HG02852 (cell line): Measurements from ENCODE around the gene CCM2.
"Not testable (repeated sequence)": the region's sequence is repeated elsewhere in the genome, so short reads cannot be mapped to it uniquely, and the experiment has no call there.

Experiments used
- ATAC-seq: cut with Tn5 transposase; IDR thresholded peaks from one replicate; pipeline ENCODE4 v1.9.1; 2021; ENCODE audit warnings: mild to moderate bottlenecking, moderate library complexity; ENCODE audit not compliant: unreplicated experiment

CCM2 gene

GRCh38 chr7:45098983-45099839, 99.2 kb downstream of the CCM2 start:
- ATAC-seq = no peak

GRCh38 chr7:45099891-45100760, 100.1 kb downstream of the CCM2 start:
- no peak for ATAC-seq

GRCh38 chr7:45100761-45101480, 100.9 kb downstream of the CCM2 start:
- no peak for ATAC-seq

GRCh38 chr7:45101748-45102147, 101.7 kb downstream of the CCM2 start:
- ATAC-seq = no peak

DNA sequence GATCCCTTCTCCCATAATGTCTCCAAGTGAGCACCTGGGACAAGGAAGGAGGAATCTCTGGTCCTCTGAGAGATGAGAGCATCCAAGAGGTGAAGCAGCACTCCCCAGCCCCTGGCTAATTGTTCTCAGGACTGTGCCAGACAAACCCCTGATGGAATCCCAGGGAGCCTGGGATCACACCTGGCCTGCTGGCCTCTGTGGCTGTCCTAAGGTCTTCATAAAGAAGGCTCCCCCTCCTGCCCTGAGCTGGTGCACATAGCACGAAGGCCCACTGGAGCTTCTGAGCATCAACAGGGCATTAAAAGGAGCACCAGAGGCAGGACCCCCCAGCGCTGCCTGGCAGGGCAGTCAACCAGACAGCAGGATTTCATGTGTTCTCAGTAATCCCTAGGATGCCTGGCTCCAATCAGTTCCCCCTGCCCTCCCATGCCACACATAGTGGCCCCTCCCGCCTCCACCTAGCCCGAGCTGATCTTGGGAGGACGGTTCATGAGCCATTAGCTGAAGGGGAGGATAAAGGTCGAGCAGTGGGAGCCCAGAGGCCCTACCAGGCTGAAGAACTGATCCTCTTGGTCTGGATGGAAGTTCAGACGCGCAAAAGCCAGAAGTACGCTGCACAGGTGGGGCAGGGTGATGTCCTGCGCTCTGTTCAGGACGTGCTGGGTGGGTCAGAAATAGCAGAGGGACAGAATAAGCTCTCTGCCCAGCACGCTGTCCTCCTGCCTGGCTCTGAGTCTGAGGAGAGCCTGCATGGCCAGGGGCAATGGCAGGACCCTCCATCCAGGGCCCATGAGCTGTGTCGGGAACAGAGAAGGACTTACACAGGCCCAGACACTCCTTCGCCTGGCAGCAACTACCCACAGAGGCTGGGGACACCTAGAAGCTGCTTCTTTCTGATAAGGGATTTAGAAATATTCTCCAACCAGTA, 103.0 kb downstream of the CCM2 start:
- no peak for ATAC-seq

GRCh38 chr7:45103958-45104843, 104.2 kb downstream of the CCM2 start:
- no peak for ATAC-seq

GRCh38 chr7:45104844-45105587, 105.0 kb downstream of the CCM2 start:
- no peak for ATAC-seq

GRCh38 chr7:45105588-45106188, 105.7 kb downstream of the CCM2 start:
- ATAC-seq = no peak

GRCh38 chr7:45106820-45107219, 106.8 kb downstream of the CCM2 start:
- no peak for ATAC-seq

DNA sequence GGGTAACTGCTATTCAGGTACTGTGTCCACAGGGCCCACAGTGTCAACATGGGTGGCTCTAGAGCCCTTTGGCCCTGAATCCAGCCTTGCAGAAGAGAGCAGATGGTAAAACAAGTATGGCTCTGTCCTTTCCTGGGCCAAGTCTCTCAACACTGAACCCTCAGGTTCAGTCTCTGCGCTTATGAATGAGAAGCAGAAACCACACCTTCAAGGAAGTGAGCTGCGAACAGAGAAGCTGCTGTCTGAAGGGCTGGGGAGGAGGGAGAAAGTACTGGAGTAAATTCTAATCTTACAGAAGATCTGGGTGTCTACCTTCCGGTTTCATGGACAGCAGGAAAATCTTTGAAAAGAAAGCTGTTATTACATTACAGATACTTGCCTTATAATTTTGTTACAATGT, 107.4 kb downstream of the CCM2 start:
- no peak for ATAC-seq

DNA sequence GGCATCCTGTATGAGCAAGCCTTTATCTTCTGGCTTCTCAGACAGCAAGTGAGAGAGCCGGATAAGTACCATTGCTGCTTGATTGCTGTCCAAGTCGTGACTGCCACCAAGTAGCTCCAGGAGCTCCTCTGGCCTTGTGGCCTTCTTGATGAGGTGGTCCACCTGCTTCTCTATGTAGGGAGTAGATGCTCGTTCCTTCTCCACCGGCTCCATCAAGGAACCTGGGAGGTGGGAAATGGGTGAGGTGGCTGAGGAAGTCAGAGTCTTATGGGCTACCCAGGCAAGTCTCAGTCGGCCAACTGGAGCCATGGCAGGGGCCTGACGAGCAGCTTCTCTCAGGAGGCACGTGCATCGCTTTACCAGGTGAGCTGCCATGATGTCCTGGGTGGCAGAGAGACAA, 108.9 kb downstream of the CCM2 start:
- ATAC-seq = no peak

DNA sequence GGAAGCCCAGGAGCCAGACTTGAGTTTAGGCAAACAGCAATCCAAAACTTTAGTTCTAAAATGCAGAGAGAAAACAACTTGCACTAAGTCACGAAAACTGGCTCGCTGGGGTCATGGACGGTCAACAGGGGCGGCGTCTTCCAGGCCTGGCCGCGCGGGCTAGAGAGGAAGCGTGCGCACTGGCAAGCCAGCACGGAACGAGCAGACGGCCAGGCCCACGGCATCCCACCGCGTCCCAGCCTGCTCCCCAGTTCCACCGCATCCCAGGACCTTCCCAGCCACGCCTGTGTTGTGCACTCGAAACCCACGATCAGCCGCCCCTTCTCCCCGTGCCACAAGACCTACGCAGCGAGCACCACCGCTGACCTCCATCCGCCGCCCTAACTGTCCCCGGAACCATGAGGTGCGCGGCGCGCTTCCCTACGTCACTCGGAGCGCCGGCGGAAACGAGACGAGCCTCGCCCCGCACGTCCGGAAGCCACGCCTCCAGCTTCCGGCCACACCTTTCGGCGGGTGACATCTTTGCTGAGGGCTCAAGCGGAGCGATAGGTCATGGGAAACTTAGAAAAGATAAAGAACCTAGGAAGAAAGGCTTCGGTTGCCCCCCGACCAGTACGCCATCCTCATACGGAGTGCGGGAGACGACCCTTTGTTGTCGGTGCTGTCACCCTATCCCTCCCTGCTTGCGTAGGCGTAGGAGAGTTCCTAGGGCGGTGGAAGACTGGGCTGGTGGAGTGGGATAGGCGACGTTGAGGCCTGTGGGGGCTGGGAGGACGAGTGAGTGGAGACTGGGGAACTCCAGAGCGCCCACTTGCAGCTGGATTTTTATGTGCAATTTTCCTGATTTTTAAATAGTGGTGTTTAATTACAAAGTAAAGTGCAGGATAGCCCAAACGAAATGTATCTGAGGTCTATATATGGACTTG, 111.6 kb downstream of the CCM2 start, which contains the start of gene TBRG4:
Gene TBRG4 (minus strand): TSS at position 400 of the 926 bp plus-strand sequence. CDS start 2,460 bp downstream, outside the sequence.
- peak; percentile 95 for ATAC-seq

- ATAC-seq = no peak
These were observed 112.6 kb downstream of the CCM2 start for GRCh38 chr7:45112648-45113047.

DNA sequence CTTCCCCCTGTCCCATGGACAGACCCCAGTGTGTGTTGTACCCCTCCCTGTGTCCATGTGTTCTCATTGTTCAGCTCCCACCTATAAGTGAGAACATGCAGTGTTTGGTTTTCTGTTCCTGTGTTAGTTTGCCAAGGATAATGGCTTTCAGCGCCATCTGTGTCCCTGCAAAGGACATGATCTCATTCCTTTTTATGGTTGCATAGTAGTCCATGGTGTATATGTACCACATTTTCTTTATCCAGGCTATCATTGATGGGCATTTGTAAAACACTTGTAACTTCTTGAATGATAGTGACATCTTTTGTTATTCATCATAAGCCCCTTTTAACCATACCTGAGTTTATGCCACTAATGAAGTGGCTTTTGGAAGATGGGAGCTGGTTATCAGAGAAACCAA, 114.3 kb downstream of the CCM2 start:
- ATAC-seq = not testable (repeated sequence)

GRCh38 chr7:45114926-45115325, 114.9 kb downstream of the CCM2 start:
- no peak for ATAC-seq

GRCh38 chr7:45116048-45116447, 116.0 kb downstream of the CCM2 start:
- no peak for ATAC-seq

DNA sequence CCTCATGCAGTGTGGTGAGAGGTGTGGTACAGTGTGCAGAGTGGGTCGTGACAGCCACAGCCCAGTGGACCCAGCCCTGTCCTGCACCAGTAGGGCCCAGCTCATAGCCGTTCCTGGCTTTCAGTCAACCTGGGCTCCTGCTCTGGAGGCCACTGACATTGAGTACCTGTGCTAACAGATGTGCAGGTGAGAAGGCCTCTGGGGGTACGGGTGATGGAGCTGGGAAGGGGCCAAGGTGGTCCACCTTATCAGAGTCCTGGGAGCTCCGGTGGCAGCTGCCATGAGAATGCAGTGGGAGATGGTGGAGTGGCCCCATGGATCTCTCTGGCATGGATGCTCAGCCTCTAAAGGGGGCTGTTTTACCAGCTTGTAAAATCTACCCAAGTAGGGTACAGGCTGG, 117.6 kb downstream of the CCM2 start:
- no peak for ATAC-seq
